HG03575 (cell line): ENCODE results near the gene DAB2IP.

ENCODE experiments used
- ATAC-seq: cut with Tn5 transposase; IDR thresholded peaks from one replicate; pipeline ENCODE4 v1.9.1; 2021; ENCODE audit not compliant: unreplicated experiment, insufficient number of reproducible peaks, low FRiP score; ENCODE audit errors: extremely low read depth

DAB2IP gene

DNA sequence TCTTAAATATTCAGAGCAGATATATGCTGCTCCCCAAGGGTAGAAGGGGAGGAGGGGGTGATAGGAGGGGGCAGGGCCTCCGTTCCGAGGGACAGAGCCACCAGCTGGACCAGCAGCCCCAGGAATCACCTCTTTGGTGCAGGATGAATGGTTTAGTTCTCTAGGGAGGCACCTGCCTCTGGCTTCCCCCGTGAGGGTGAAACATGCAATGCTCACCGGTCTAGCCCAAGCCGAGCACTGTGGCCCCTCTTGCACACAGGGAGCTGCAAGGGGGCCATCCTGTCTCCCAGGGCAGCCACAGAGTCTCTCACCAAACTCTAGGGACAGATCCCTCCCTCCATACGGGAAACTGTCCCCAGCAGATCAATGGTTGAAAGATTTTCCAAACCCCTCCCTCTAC lies 163.7 kb downstream of the DAB2IP start:
- no peak for ATAC-seq

DNA sequence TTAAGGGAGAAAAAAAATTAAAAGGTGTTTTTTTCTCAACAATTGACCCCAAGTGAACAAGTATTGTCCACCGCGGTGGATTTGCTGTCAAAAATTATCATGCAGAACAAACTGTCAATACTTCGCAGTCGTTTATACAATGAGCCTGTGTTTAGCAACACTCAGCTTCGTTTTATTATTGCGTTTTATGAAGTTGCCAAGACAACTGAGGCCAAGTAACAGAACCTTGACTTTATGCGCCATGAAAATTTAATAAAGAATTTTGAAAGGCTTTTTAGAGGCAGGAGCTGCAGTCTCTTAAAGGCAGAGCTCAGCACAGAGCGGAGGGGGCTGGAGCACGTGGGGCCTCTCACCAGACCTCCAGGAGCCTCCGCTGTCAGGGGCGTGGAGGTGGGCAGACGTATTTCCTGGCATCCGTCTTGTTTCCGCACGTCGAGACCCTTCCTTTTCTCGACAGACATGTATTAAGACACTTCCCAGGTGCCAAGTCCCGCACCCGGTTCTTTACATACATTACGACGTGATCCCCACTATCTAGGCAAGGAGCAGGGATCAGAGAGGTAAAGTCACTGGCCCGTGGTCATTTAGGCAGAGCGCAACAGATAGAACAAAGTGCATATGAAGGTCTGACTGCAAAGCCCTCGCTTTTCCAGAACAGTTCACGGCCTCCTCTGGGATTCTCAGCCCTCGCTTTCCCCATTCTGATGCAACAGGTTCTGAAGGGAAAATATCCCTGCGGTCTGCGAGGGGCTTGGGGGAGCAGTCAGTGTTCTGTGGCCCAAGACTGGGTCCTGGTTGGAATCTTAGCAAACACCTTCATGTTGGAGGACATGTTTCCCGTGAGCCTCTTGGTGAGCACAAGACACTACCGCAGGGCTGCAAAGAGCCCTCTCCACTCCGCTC lies 164.4 kb downstream of the DAB2IP start:
- ATAC-seq = no peak

DNA sequence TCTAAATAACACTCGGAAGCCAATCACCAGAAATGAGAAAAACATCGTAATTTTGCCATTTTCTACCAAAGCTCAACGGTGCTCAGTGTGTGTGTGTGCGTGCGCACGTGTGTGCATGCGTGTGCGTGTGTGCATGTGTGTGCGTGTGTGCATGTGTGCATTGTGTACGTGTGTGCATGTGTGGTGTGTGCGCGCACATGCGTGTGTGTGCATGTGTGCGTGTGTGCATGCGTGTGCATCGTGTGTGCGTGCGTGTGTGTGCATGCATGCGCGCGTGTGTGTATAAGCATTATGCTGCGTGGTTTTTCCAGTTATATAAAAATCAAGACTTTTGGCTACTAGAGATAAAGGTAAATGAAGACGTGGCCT lies 165.0 kb downstream of the DAB2IP start:
- ATAC-seq = no peak

DNA sequence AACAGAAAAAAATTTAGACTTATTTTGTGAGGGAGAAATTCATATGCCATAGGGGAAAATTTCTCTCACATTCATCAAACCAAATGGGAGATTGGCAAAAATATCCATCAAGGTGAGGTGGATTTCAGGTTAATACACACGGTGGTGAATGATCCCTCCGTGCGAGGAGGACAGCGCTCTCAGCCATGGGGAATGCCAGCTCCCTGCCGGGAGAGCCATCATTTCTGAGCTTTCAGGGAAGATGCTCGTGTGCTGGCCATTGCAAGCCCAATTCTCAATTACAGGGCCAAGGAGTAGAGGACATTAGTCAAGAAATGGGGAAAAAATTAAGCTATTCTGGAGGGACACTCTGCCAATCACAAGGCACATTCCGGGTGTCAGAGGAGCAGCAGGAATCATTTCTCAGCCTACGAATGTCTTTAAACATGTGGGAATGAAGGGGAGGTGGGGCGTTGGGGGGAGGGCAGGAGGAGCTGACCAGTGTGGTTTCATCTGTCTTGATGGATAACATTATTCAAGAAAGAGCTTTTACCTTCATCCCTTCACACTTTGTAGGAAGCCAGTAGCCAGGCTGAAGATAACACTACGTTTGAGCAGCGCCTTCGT lies 165.5 kb downstream of the DAB2IP start:
- ATAC-seq = no peak

DNA sequence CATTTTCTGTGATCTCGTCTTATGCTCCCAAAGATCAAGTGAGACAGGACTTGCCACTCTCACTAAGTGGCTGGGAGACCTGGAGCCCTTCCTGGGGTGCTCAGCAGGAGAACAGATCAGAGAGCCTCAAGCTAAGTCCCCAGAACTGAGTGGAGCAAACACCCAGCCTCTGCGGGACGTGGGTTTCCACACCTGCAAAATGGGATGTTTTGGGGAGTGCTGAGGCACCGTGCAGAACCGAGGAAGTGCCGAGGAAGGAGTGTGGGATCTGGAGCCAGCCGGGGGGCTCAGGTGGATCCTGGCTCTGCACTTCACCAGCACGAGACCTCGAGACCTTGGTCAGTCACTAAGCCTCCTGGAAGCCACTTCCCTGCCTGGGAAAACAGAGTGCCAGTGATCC lies 166.0 kb downstream of the DAB2IP start:
- no peak for ATAC-seq

DNA sequence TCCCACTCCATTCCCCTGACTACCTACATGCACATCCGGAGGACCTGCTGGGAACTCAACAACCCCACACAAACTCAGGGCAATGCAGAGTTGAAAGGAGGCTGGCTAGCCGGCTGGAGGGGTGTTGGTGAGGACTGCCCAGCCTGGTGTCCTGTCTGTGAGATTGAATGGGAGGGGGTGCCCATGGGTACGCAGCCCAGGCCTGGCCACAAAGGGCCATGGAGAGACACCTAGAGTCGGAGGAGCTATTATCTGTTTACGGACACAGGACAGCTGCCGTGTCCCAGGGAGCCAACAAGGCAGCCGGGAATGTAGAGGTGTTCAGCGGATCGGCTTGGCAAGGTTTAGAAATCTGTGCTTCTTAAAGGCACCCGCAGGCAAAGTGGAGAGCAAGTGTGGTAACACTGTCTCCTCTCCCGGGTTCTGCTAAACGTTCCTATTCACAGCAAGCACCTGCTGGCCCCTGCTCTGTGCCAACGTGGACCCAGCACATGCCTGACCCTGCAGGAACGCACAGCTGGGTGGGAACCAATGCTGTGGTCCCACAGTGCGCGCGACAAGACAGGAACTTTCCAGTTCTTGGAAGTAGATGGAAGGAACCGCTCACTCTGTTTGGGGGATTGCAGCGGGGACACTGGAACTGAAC lies 166.7 kb downstream of the DAB2IP start:
- no peak for ATAC-seq

DNA sequence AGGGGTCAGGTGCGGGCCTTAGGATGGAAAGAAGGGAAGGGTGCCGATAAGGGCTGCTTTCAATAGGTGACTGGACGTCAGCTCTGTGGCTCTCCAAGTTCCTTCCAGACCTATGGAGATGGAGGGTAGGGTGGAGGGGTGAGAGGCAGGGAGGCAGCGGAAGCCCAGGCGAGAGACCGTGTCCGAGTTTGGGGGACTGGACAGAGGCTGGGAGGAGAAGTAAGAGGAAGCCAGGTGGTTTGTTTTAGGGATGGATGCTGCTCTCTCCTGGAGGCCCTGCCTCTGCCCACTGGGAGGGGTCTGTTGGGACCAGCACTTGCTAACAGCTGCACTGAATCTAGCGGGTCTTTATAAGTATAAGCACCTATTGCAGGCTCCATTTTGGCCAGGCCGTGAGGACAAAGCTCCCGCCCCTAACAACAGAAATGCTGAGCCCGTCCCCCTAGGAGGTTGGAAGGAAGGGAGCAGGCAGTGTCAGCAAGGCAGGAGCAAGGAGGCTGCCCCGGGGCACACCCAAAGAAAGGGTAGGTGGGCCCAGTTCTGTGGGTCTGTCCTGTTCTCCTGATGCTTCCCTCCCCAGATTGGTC lies 167.5 kb downstream of the DAB2IP start:
- no peak for ATAC-seq

DNA sequence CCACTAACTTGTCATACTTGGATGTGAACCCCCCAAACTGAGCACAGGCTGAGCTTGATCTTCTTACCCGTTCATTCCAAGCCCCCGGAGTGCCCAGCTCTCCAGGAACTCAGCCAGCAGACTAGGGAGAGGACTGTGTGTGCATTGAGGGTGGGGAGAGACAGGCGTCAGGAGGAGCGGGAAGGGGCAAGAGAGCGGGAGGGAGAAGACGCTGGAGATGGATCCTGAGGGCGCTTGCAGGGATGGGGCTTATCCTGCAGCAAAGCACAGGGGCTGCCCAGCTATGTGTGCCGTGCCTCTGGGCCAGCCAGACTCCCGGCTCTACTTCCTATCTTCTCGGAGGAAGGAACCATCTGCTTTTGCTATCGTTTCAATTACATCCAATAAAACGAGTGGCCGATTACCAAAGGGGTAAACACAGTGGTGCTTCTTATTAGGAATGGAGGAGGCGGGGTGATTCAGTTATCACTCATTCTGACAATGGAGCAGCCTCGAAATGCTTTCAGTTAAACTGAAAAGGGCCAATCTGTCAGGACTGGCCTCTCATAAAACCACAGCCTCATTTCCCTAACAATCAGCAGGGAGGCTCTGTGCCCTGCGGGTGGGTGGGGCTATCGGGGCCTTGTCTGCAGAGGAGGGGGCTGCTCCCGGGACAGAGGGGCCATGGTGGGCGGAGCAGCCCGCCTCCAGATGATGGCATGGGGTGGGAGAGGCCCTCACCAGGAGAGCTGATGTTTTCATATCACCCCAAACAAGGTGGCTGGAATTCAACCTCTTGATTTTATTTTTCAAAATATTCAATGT lies 168.2 kb downstream of the DAB2IP start:
- no peak for ATAC-seq

DNA sequence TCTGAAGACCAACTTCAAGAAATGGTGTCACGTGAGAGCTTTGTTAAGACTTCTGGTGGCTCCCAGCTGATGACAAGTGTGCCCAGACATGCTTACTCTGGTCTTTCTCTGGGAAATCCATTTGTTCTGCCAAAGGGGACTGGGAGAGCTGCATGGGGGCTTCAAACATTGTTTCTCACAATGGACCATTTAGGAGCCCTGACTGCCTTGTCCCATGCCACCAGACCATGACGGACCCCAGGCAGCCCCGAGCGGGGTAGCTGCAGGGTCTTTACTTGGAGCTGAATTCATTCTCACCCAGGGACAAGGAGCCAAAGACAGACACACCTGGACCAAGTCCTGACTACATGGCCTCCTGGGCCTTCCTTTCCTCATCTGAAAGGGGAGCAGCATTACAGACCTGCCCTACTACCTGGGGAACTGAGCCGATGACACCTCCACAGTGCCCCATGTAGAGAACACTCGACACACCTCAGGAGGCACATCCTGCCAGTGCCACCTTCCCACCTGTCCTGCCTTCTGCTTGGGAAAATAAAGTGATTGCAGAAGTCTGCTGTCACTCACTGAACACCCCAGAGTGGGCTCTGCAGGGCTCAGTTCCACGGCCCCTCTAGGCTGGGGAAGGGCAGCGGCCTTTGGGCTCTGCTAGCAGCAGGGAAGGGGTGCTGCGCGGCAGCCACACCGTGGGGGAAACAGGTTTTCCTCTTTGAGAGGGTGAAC lies 169.0 kb downstream of the DAB2IP start:
- ATAC-seq = no peak

DNA sequence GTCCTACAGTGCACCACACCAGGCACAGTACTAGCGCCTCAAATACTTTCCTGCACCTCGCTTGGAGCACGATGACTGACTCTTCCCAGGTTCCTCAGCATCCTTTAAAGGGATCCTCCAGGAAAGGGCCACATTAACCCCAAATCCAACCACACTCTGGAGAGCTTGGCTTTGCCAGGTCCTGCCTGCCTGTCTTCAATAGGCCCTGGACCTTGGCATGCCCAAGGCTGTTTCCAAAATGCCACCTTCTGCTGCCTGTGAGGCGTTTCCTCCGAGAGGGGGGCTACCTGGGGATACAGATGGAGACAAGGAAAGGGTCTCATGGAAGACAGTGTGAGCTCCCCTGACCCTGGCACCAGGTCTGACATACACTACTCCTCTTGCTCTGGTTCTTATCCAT lies 169.9 kb downstream of the DAB2IP start:
- ATAC-seq = no peak

DNA sequence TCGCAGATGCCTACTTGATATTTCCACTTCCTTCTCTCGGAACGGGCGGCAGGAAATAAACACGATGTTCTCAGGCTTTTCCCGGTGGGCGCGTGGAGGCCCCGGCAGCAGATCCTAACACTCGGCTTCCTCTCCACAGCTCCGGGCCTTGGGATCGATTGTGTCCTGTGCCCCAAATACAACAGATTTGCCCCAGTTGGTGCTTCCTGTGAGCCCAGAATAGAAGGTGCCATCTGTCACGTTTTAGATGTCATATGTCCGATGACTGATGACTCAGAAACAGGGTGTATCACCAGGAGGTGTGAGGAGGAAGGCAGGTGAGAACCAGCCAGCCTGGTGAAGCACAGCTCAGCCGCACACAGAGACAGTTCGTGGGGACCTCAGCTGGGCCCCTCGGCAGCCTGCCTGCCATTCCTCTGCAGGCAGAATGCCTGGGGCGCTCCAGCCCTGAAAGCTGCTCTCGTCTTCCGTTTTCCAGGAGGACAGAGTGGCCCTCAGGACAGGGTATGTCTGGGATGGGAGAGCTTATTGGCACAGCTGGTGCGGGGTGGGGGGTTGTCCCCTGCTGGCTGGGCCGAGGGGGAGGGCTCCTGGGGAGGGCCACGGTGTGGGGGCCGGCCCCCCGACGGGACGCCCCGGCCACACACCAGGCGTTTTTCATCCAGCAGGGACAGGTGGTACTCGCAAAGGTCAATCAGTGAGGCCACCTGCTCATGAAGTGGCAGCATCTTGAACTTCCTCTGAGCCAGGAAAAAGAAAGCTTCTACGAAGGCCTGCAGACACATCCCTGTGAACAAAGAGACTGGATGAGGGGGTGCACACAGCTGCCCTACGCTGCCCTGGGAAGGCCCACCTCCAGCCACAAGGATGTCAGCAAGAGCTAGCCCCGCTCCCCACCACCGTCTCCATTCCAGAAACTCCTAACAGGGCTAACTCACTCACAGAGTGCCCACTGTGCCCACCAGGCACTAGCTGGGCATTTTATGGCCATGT lies 171.0 kb downstream of the DAB2IP start:
- ATAC-seq = no peak

DNA sequence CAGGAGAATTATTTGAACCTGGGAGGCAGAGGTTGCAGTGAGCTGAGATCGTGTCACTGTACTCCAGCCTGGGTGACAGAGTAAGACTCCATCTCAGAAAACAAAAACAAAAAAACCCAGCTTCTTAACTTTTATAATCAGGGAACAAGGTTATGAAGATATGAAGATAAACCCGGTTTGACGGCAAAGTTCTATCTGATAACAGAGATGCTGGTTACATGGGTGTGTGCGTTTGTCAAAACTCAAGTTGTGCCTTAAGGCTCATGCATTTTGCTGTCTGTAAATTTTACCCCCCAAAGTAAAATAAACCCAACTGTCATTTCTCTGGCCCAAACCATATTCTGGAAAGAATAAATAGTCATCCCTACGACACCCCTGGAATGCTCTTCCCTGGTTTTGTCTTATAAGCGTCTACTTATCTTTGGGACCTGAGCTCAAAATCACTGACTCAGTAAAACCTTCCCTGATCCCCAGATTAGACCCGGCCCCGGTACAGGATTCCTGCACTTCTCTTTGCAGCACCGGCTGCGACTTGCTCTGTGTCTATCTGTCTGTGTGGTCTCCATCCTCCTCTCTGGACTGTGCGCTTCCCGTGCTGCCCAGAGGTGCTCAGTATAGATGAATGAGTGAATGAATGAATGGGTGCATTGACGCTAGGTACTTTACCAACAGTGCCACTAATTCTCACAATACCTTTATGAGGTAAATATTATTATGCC lies 172.2 kb downstream of the DAB2IP start:
- ATAC-seq = no peak

DNA sequence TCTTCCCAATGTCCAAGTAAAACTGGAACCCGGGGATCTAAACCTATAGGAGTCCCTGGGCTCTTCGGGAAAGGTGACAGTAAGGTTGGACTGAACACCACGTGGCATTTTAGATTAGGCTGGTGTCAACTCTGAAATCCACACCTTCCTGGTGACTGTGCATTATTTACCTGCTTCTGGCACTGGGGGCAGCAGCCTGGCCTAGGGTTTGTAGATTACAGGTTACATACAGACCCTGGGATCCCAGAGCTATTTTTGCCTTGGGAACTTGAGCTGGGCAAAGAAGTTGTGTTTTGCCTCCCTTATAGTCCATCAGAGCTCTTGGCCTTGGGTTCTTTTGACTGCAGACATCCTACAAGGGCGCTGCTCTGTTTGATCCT lies 173.2 kb downstream of the DAB2IP start:
- no peak for ATAC-seq

DNA sequence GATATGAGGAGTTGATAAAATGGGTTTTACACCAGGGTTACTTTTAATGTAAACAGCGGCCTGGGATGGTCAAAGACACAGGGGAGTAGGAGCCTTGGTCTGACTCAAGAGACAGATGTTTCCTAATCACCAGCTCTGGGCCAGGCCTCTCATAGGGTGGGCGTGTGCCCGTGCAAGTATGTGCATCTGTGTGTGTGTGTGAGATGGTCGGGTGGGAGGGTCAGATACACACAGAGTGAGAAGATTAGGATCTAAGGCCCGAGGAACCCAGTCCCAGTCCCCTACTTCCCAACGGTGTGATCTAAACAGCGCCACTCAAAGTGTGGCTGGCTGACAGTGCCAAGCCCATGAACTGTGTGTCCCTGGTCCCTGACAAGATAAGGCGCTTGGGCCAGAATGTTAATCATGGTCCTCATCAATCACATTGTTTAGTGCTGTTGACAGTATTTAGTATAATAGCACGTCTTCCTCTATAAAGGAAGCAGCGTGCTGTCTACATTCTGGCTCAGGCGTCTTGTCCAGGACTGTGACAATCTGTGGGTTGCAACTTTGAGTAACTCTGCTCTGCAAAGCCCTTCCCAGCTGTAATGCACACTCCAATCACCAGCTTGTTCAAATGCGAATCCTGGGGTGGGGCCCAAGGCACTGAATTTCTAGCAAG lies 173.7 kb downstream of the DAB2IP start:
- no peak for ATAC-seq

DNA sequence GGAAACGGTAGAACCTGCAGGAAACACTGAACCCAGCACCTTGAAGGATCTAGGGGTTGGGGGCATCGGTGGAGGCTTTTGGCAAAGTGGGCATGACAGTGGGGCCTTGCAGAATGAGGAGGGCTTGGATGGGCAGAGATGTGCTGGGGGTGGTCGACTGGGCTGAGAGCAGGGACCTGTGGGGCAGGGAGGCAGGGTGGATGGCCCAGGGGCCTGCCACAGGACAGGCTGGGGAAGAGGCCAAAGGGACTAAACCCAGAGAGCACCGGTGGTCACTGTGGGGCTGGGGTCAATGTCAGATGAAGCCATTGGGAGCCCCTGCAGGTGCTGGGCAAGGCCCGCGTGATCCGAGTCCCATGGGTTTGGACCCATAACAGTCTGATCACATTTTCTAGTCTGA lies 175.3 kb downstream of the DAB2IP start:
- ATAC-seq = no peak

DNA sequence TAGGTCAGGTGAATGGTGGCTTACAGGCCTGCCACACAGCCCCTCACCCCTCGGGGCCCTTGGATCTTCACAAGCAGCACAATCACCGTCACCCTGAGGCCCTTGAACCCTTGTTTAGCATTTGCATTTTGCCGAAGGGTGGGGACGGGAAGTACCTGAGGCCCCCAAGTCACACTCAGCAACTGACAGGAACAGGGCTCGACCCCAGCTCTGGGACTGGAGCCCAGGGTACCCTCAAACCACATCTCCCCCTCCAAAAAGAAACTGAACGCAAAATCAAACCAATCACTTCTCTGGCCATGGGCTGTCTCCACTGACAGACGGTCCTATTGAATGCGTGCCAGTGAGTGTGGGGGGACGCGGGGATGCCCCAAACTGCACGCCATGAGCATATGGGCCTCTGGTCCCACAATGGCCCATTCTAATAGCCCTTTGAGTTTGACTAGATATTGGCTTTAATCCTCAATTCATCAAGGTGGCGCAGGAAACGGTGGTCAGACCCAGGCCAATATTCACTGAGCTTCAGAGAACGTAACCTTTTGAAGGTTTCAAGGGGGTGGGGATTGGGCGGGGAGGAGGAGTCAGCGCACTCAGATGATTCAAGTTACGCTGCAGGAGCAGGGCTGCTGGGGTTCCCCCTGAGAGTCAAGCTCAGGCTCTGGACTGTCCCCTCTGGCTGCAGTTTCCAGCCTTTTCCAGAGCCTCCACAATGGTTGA lies 176.0 kb downstream of the DAB2IP start:
- no peak for ATAC-seq
